GM19351 (cell line): ENCODE results near the gene SLC47A2.
"Not testable (repeated sequence)": the region's sequence is repeated elsewhere in the genome, so short reads cannot be mapped to it uniquely, and the experiment has no call there.

Experiments used
- ATAC-seq: cut with Tn5 transposase; IDR thresholded peaks from one replicate; pipeline ENCODE4 v1.9.1; 2021; ENCODE audit warnings: mild to moderate bottlenecking, moderate library complexity; ENCODE audit not compliant: unreplicated experiment

The SLC47A2 gene

GRCh38 chr17:19716108-19717030, at the start of gene SLC47A2:
Gene SLC47A2 (minus strand): TSS chr17:19716584. CDS start chr17:19716555, 29 bp downstream.
- no peak for ATAC-seq

GRCh38 chr17:19766016-19766415, 49.6 kb upstream of the SLC47A2 start:
- no peak for ATAC-seq

- not testable (repeated sequence) for ATAC-seq
Measured at GRCh38 chr17:19763991-19764390, 47.6 kb upstream of the SLC47A2 start.

GRCh38 chr17:19763416-19763815, 47.0 kb upstream of the SLC47A2 start:
- ATAC-seq = no peak

- ATAC-seq = no peak
Measured at GRCh38 chr17:19762515-19762961, 46.2 kb upstream of the SLC47A2 start.

GRCh38 chr17:19760746-19761145, 44.4 kb upstream of the SLC47A2 start:
- no peak for ATAC-seq

GRCh38 chr17:19759568-19760549, 43.5 kb upstream of the SLC47A2 start:
- ATAC-seq = no peak

- no peak for ATAC-seq
Measured at GRCh38 chr17:19757536-19758180, 41.3 kb upstream of the SLC47A2 start.

- ATAC-seq = no peak
Measured at GRCh38 chr17:19756546-19756945, 40.2 kb upstream of the SLC47A2 start.

GRCh38 chr17:19755821-19756510, 39.6 kb upstream of the SLC47A2 start:
- no peak for ATAC-seq

GRCh38 chr17:19755392-19755791, 39.0 kb upstream of the SLC47A2 start:
- no peak for ATAC-seq

GRCh38 chr17:19753661-19754463, 37.5 kb upstream of the SLC47A2 start:
- no peak for ATAC-seq

- no peak for ATAC-seq
Measured at GRCh38 chr17:19753051-19753509, 36.7 kb upstream of the SLC47A2 start.

- ATAC-seq = no peak
Measured at GRCh38 chr17:19752216-19753050, 36.0 kb upstream of the SLC47A2 start.

- ATAC-seq = no peak
Measured at GRCh38 chr17:19750835-19751234, 34.5 kb upstream of the SLC47A2 start.

GRCh38 chr17:19750020-19750572, 33.7 kb upstream of the SLC47A2 start:
- no peak for ATAC-seq

- no peak for ATAC-seq
Measured at GRCh38 chr17:19748807-19749193, 32.4 kb upstream of the SLC47A2 start.
